H9 (cell line): ENCODE data around the gene PTOV1. TPM values are rescaled to one million over a fixed set of nuclear protein-coding genes. Genes with fewer than 3 reads are reported as not detected.

ENCODE experiments used
- DNase-seq: peaks from one replicate; pipeline ENCODE4 v3.0.0-alpha.2; 2017
- H2AFZ ChIP-seq: one replicate; pipeline ENCODE4 v1.6.1; 2013; ENCODE audit warnings: mild to moderate bottlenecking, low read length, control low read depth, moderate library complexity
- H2AK5ac ChIP-seq: 2 replicates; pipeline ENCODE4 v1.6.1; 2013; ENCODE audit warnings: low read length, control low read depth, mixed read lengths; ENCODE audit not compliant: insufficient read length
- H2BK120ac ChIP-seq: one replicate; pipeline ENCODE4 v1.6.1; 2013; ENCODE audit warnings: low read depth, mild to moderate bottlenecking, low read length, control low read depth, inconsistent platforms; ENCODE audit not compliant: poor library complexity, severe bottlenecking
- H2BK12ac ChIP-seq: 2 replicates; pipeline ENCODE4 v1.6.1; 2013; ENCODE audit warnings: low read length, control low read depth, mixed read lengths, low read depth; ENCODE audit not compliant: insufficient read length
- H2BK15ac ChIP-seq: 2 replicates; pipeline ENCODE4 v1.6.1; 2013; ENCODE audit warnings: low read depth, low read length, control low read depth
- H2BK20ac ChIP-seq: one replicate; pipeline ENCODE4 v1.6.1; 2013; ENCODE audit warnings: low read depth, mild to moderate bottlenecking, low read length, control low read depth, inconsistent platforms; ENCODE audit not compliant: poor library complexity, severe bottlenecking
- H2BK5ac ChIP-seq: 2 replicates; pipeline ENCODE4 v1.6.1; 2013; ENCODE audit warnings: low read length, control low read depth, mixed read lengths; ENCODE audit not compliant: insufficient read length
- H3K14ac ChIP-seq: 2 replicates; pipeline ENCODE4 v1.6.1; 2013; ENCODE audit warnings: low read length, control low read depth; ENCODE audit not compliant: insufficient read depth
- H3K18ac ChIP-seq: 2 replicates; pipeline ENCODE4 v1.6.1; 2013; ENCODE audit warnings: low read depth, mild to moderate bottlenecking, mixed read lengths, low read length, control low read depth; ENCODE audit not compliant: insufficient read length
- H3K23ac ChIP-seq: 2 replicates; pipeline ENCODE4 v1.6.1; 2013; ENCODE audit warnings: low read length, control low read depth, mixed read lengths, low read depth; ENCODE audit not compliant: insufficient read length
- H3K23me2 ChIP-seq: 2 replicates; pipeline ENCODE4 v1.6.1; 2013; ENCODE audit warnings: low read depth, mild to moderate bottlenecking, mixed read lengths, low read length, control low read depth; ENCODE audit not compliant: insufficient read length, poor library complexity, severe bottlenecking
- H3K27ac ChIP-seq: 2 replicates; pipeline ENCODE4 v1.5.1; 2013; ENCODE audit warnings: low read length, control low read depth, mixed read lengths, low read depth; ENCODE audit not compliant: insufficient read length
- H3K27me3 ChIP-seq: 2 replicates; pipeline ENCODE4 v1.6.1; 2013; ENCODE audit warnings: low read length, control low read depth, inconsistent platforms; ENCODE audit not compliant: insufficient read depth
- H3K4ac ChIP-seq: 2 replicates; pipeline ENCODE4 v1.6.1; 2013; ENCODE audit warnings: low read depth, mild to moderate bottlenecking, control low read depth, inconsistent platforms, low read length, moderate library complexity
- H3K4me1 ChIP-seq: 2 replicates; pipeline ENCODE4 v1.6.1; 2013; ENCODE audit warnings: low read length, control low read depth, inconsistent platforms; ENCODE audit not compliant: insufficient read depth
- H3K4me2 ChIP-seq: 2 replicates; pipeline ENCODE4 v1.6.1; 2013; ENCODE audit warnings: low read length, control low read depth, mixed read lengths; ENCODE audit not compliant: insufficient read length, insufficient read depth
- H3K56ac ChIP-seq: 2 replicates; pipeline ENCODE4 v1.6.1; 2013; ENCODE audit warnings: low read depth, mild to moderate bottlenecking, mixed read lengths, low read length, control low read depth; ENCODE audit not compliant: insufficient read length
- H3K79me1 ChIP-seq: 2 replicates; pipeline ENCODE4 v1.6.1; 2013; ENCODE audit warnings: low read depth, mild to moderate bottlenecking, moderate library complexity, low read length, control low read depth, inconsistent platforms; ENCODE audit not compliant: insufficient read depth, poor library complexity, severe bottlenecking
- H3K79me2 ChIP-seq: 2 replicates; pipeline ENCODE4 v1.6.1; 2013; ENCODE audit warnings: low read length, control low read depth, inconsistent platforms; ENCODE audit not compliant: insufficient read depth
- H3K9ac ChIP-seq: 2 replicates; pipeline ENCODE4 v1.6.1; 2013; ENCODE audit warnings: low read length, control low read depth, mixed read lengths; ENCODE audit not compliant: insufficient read length; ENCODE audit errors: extremely low read depth
- H3K9me3 ChIP-seq: one replicate; pipeline ENCODE4 v1.6.1; 2013; ENCODE audit warnings: low read depth, low read length, inconsistent platforms; ENCODE audit not compliant: control insufficient read depth
- H3T11ph ChIP-seq: one replicate; pipeline ENCODE4 v1.6.1; 2013; ENCODE audit warnings: mild to moderate bottlenecking, low read length, control low read depth, inconsistent platforms
- H4K20me1 ChIP-seq: one replicate; pipeline ENCODE4 v1.6.1; 2013; ENCODE audit not compliant: control insufficient read depth, insufficient read length, insufficient read depth
- H4K5ac ChIP-seq: 2 replicates; pipeline ENCODE4 v1.6.1; 2013; ENCODE audit warnings: low read depth, mild to moderate bottlenecking, mixed read lengths, low read length, control low read depth; ENCODE audit not compliant: insufficient read length
- H4K8ac ChIP-seq: replicated peaks from 2 replicates; pipeline ENCODE4 v1.6.1; 2013; ENCODE audit warnings: low read length, control low read depth, mixed read lengths, low read depth; ENCODE audit not compliant: insufficient read length
- H4K91ac ChIP-seq: 2 replicates; pipeline ENCODE4 v1.6.1; 2013; ENCODE audit warnings: low read depth, mild to moderate bottlenecking, moderate library complexity, mixed read lengths, low read length, control low read depth; ENCODE audit not compliant: insufficient read length
- H3K27ac Mint-ChIP-seq, 3 experiments: 2 replicates in 2 of 3; 3 replicates in 1 of 3; pipeline ENCODE4 v1.8.0; 2020 to 2021; ENCODE audit warnings: mixed read lengths in 3 of 3, mild to moderate bottlenecking in 1 of 3, moderate library complexity in 1 of 3
- H3K27me3 Mint-ChIP-seq: 2 replicates; pipeline ENCODE4 v1.8.0; 2021; ENCODE audit warnings: low read depth, mild to moderate bottlenecking, moderate library complexity, mixed read lengths
- H3K36me3 Mint-ChIP-seq, 3 experiments: 2 replicates in 2 of 3; 3 replicates in 1 of 3; pipeline ENCODE4 v1.8.0; 2020 to 2021; ENCODE audit warnings: low read depth in 3 of 3, mixed read lengths in 3 of 3; ENCODE audit not compliant: insufficient read depth in 1 of 3
- H3K4me1 Mint-ChIP-seq, 2 experiments: 2 replicates each; pipeline ENCODE4 v1.8.0; 2020; ENCODE audit warnings: mixed read lengths in 2 of 2
- H3K4me3 Mint-ChIP-seq, 2 experiments: 2 replicates in 1 of 2; 3 replicates in 1 of 2; pipeline ENCODE4 v1.8.0; 2020 to 2021; ENCODE audit warnings: mild to moderate bottlenecking in 2 of 2, mixed read lengths in 2 of 2, moderate library complexity in 1 of 2
- H3K9me3 Mint-ChIP-seq, 2 experiments: 2 replicates in 1 of 2; 3 replicates in 1 of 2; pipeline ENCODE4 v1.8.0; 2020; ENCODE audit warnings: mild to moderate bottlenecking in 2 of 2, mixed read lengths in 2 of 2, moderate library complexity in 1 of 2
- WGBS: extraction: QIAGEN DNeasy Blood & Tissue Kit; methylation state at CpG from one replicate; pipeline ENCODE4 v1.1.7; 2013; ENCODE audit warnings: missing lambda C conversion rate, low lambda C conversion rate, mixed read lengths; ENCODE audit not compliant: insufficient read length; ENCODE audit errors: extremely low coverage; 5-methylcytosine and 5-hydroxymethylcytosine counted together
- total RNA-seq: library from RNA; stranded (reverse); gene quantifications from 2 replicates; pipeline ENCODE4 v1.2.1, GENCODE V29; 2021
- TF ChIP-seq, protein P1 (sequence below): fragments of 200-600 bp; sonication (generic); conservative IDR thresholded peaks from 3 replicates; pipeline ENCODE4 v1.8.0; 2021; ENCODE audit warnings: antibody characterized with exemption, mild to moderate bottlenecking

Gene PTOV1
- total RNA-seq, 1 experiment from 2014 or later, result 309 TPM

- H3K27me3 ChIP-seq, result no peaks in the 10 kb centered on the region
- no peak overlapping the region for H2BK20ac ChIP-seq
- H3T11ph ChIP-seq, result no peak overlapping the region
- Mint-ChIP-seq H3K27me3 (peaks cover 5% of the 10 kb centered on the region; the same call in 1 of the 2 replicates), H3K4me3 (no peak overlapping the region), H3K36me3 (peaks cover 35 to 64% (median 56%) of the 10 kb centered on the region in 3 experiments), H3K9me3 (no peaks in the 10 kb centered on the region), H3K4me1 (peaks cover 17 to 25% of the 10 kb centered on the region in 2 experiments), H3K27ac (peak overlapping the region in 1 of 3 experiments; percentile 77; a peak in 4 of 7 replicates)
- no peak overlapping the region for H2BK120ac ChIP-seq
- H3K56ac ChIP-seq, result no peak overlapping the region
- no peak overlapping the region for H3K4ac ChIP-seq
- TF ChIP-seq, protein P1, sequence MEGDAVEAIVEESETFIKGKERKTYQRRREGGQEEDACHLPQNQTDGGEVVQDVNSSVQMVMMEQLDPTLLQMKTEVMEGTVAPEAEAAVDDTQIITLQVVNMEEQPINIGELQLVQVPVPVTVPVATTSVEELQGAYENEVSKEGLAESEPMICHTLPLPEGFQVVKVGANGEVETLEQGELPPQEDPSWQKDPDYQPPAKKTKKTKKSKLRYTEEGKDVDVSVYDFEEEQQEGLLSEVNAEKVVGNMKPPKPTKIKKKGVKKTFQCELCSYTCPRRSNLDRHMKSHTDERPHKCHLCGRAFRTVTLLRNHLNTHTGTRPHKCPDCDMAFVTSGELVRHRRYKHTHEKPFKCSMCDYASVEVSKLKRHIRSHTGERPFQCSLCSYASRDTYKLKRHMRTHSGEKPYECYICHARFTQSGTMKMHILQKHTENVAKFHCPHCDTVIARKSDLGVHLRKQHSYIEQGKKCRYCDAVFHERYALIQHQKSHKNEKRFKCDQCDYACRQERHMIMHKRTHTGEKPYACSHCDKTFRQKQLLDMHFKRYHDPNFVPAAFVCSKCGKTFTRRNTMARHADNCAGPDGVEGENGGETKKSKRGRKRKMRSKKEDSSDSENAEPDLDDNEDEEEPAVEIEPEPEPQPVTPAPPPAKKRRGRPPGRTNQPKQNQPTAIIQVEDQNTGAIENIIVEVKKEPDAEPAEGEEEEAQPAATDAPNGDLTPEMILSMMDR, result no peak
- no peak overlapping the region for H2BK15ac ChIP-seq
- H4K5ac ChIP-seq, result no peak overlapping the region
- H3K9ac ChIP-seq, result no peak overlapping the region
- no peaks in the 10 kb centered on the region for H4K20me1 ChIP-seq
- H4K91ac ChIP-seq, result no peak overlapping the region
- no peaks in the 10 kb centered on the region for H3K23me2 ChIP-seq
- H3K23ac ChIP-seq, result no peak overlapping the region
- no peak overlapping the region for H2BK5ac ChIP-seq
- H2AFZ ChIP-seq, result no peak overlapping the region
- no peaks in the 10 kb centered on the region; the same call in 1 of the 2 replicates for H3K79me2 ChIP-seq
- H3K18ac ChIP-seq, result no peak overlapping the region
- no peak overlapping the region for H3K14ac ChIP-seq
- no peak overlapping the region for H4K8ac ChIP-seq
- H3K79me1 ChIP-seq, result no peaks in the 10 kb centered on the region
- H3K27ac ChIP-seq, result no peak overlapping the region
- no peak overlapping the region for H3K4me2 ChIP-seq
- no peaks in the 10 kb centered on the region for H3K9me3 ChIP-seq
- H2AK5ac ChIP-seq, result no peak overlapping the region
- no peak overlapping the region for H2BK12ac ChIP-seq
- WGBS, result no CpG with 5 or more reads among the region's 23 CpGs
- DNase-seq, result no peak
- no peaks in the 10 kb centered on the region; the same call in 1 of the 2 replicates for H3K4me1 ChIP-seq
Measured at GRCh38 chr19:49907745-49908446, 56.9 kb downstream of the PTOV1 start.
